Measurements from ENCODE around the gene PNMA6F.

Gene PNMA6F

GRCh38 chrX:153321381-153322124 is at the start of gene PNMA6F:
TSS of gene PNMA6F (minus strand) at chrX:153321767. CDS start at chrX:153320674, 1,093 bp downstream.
- no peak for DNase-seq

- DNase-seq = no peak
These were observed 49.7 kb upstream of the PNMA6F start for GRCh38 chrX:153371256-153371655.

GRCh38 chrX:153370293-153371055 is 48.9 kb upstream of the PNMA6F start:
- no peak for DNase-seq

- DNase-seq = no peak
These were observed 45.4 kb upstream of the PNMA6F start for GRCh38 chrX:153366878-153367538.

GRCh38 chrX:153366119-153366518 is 44.6 kb upstream of the PNMA6F start:
- DNase-seq = no peak

GRCh38 chrX:153365670-153366069 is 44.1 kb upstream of the PNMA6F start:
- DNase-seq = no peak

GRCh38 chrX:153361781-153362397 is 40.3 kb upstream of the PNMA6F start:
- DNase-seq = no peak

- DNase-seq = no peak
These were observed 36.3 kb upstream of the PNMA6F start for GRCh38 chrX:153357877-153358276.

GRCh38 chrX:153353416-153353815 is 31.8 kb upstream of the PNMA6F start:
- no peak for DNase-seq

GRCh38 chrX:153352858-153353257 is 31.3 kb upstream of the PNMA6F start:
- no peak for DNase-seq

- no peak for DNase-seq
These were observed 30.4 kb upstream of the PNMA6F start for GRCh38 chrX:153351981-153352380.

GRCh38 chrX:153349952-153350351 is 28.4 kb upstream of the PNMA6F start:
- no peak for DNase-seq

- DNase-seq = no peak
These were observed 26.9 kb upstream of the PNMA6F start for GRCh38 chrX:153348421-153348820.

GRCh38 chrX:153347530-153347929 is 26.0 kb upstream of the PNMA6F start:
- DNase-seq = no peak

GRCh38 chrX:153343674-153344073 is 22.1 kb upstream of the PNMA6F start:
- no peak for DNase-seq

GRCh38 chrX:153342762-153343558 is 21.4 kb upstream of the PNMA6F start:
- DNase-seq = no peak

- DNase-seq = no peak
These were observed 18.5 kb upstream of the PNMA6F start for GRCh38 chrX:153340111-153340510.

- no peak for DNase-seq
These were observed 18.1 kb upstream of the PNMA6F start for GRCh38 chrX:153339662-153340061.

GRCh38 chrX:153338836-153339235 is 17.3 kb upstream of the PNMA6F start:
- no peak for DNase-seq

- no peak for DNase-seq
These were observed 15.4 kb upstream of the PNMA6F start for GRCh38 chrX:153336988-153337387.

GRCh38 chrX:153336121-153336894 is 14.7 kb upstream of the PNMA6F start:
- DNase-seq = no peak

Measured in NCI-H446 (cell line).